HG02981 (cell line): ENCODE data around the gene NLGN1.

Source experiments
- ATAC-seq: cut with Tn5 transposase; IDR thresholded peaks from one replicate; pipeline ENCODE4 v1.9.1; 2021; ENCODE audit warnings: mild to moderate bottlenecking, moderate library complexity; ENCODE audit not compliant: unreplicated experiment

Gene NLGN1

DNA sequence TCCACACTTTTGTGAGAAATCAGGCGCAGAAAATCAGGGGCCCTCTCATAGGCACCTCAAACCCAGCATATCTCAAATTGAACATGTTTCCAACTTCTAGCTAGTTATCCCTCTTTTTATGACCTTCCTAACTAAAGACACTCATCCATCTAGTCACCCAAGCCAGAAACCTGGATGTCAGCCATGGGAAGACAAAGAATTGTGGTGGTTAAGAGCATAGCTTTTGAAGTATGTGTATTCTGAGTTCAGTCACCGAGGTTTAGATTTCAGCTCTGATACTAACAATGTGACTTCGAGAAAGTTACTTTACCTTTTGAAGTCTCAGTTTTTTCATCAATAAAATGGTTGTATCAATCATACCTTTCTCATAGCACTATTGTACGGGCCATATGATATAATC lies 495.5 kb downstream of the NLGN1 start:
- no peak for ATAC-seq

DNA sequence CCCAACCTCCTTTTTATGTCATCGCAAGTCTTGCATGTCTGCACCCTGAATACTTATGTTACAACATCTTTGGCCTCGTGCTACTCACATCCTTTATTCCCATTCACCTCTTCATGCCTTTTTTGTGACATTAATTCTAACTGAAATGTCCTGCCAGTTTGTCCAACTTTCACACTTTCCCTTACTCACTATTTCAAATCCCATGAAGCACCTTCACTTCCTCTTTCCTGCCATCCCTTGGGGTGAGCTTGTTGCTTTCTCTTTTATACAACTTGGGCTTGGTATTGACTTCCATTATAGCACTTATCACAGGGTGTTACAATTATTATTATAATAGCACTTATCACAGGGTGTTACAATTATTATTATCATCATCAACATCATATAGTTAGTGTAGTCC lies 496.3 kb downstream of the NLGN1 start:
- no peak for ATAC-seq

GRCh38 chr3:173897631-173898030 lies 500.1 kb downstream of the NLGN1 start:
- ATAC-seq = no peak

DNA sequence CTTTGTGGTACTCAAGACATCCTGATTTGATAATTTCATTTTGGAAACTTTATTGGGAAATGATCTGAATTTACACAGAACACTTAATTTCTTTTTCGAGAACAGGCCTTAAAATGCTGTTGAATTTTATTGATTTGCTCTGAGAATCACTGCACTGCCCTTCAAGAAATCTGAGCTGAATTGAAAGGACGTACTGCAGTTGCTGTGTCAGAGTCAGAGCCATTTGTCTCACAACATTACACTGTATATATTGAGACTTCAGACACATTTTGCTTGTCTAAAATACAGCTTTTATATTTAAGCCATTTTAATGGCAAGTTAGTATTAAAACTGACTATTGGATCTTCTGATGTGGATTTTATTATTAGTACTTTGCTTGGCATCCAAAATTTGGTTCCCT lies 504.1 kb downstream of the NLGN1 start:
- no peak for ATAC-seq

GRCh38 chr3:173902401-173902800 lies 504.9 kb downstream of the NLGN1 start:
- ATAC-seq = no peak

DNA sequence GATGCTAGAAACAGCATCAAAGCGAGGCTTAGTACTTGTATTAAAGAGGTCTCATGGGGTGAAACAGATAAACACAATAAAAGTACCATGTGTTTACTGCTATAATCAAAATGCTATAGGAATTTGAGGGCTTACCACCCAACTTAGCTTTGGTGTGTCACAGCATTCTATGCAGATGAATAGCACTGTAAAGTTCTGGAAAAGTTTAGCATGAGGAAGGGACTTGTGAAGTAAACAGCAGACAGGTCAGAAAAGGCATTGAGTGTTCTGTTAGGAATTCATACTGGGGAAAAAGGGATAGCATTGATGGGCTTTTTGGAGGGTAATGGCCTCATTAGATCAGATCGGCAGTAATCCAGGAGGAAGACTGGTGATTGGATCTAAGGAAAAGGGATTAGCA lies 505.3 kb downstream of the NLGN1 start:
- no peak for ATAC-seq

GRCh38 chr3:173905381-173905780 lies 507.8 kb downstream of the NLGN1 start:
- no peak for ATAC-seq

DNA sequence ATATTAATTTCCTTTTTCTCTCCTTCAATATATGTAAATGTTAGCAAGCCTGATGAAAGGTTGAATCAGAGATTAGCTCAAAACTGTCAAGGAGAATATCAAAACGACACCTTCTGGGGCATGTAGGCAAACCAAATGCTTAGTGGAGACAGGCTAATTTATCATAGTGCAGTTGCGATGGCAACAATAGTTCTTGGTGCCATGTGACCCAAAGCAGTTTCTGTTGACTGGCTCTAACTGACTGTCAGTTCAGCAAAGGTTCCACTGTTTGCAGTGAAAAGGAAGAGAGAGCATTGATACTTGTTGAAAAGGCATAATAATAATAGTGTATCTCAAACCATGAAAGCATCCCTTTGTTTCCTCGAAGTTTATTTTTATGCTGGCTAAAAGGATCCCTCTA lies 513.9 kb downstream of the NLGN1 start:
- no peak for ATAC-seq

GRCh38 chr3:173912126-173912525 lies 514.6 kb downstream of the NLGN1 start:
- ATAC-seq = no peak

GRCh38 chr3:173913397-173913796 lies 515.9 kb downstream of the NLGN1 start:
- no peak for ATAC-seq

DNA sequence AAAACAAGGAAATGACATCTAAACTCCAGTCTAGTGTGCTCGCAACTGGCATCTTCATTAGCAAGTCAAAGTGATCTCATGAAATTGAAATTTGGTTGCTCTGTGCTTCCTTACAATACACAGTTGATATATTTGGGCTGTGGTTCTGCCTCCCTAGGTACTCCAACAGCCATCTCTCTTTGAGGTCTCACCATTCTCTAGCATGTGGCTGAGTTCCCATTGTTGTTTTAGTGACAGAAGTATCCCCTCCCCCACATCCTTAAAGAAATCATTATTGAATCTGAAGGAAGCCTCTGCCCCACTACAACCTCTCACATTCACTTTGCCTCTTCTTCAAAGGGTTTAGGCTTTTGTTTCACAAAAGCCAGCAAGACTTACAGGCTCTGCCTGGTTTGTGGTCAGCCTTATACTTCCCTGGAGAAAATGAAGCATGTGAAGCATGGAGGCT lies 516.5 kb downstream of the NLGN1 start:
- ATAC-seq = no peak

- ATAC-seq = no peak
Measured at GRCh38 chr3:173916799-173917198, 519.3 kb downstream of the NLGN1 start.

DNA sequence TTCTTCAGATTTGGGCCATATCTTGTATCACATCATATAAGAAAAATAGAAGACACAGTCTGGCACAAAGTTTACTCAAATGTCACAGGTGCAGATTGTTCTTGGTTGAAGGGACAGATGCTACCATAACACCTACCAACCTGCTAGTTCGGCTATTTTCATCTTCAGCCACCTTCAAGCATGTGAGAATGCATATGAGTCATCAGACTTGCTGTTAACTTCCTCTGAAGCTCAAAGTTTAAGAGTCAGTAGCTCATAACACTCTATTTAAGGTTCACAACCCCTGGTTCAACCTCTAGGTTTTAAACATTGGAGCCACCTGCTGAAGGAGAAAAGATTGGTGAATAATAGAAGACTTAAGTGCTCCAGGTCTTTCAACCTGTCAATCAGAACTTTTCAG lies 522.8 kb downstream of the NLGN1 start:
- ATAC-seq = peak; percentile 63

DNA sequence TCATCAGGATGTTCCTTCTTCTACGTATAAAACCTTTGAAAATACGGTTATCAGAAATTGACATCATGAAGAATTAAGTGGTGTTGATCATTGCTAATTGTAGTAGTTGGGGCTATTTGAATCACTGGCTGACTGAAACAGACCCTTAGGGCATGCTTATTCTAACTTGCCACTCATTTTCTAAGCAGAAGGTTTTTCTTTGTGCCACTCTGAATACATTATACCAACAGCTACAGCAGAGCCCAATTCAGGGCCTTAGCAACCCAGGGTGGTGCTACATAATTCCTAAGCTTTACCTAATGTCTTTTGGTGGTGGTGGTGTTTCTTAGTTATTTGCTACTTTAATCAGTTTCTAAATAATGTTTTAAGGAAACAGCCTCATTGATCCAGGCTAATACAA lies 524.2 kb downstream of the NLGN1 start:
- no peak for ATAC-seq

DNA sequence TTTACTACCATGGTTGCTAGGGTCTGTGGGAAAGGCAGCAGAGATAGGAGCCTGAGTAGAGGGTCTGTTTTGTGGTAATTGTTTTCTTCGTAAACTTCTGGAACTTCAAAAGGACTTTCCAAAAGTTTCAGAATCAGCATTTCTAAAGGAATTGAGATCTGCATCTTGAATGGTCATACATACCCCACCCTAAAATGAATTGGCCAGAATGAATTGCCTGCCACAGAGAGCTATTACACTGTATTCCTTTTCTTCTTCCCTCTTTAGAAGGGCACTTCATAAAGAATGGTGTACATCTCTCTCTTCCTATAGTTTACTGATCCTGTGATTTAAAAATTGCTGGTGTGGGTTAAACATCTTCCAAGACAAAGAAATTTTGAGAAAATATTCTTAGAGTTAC lies 525.7 kb downstream of the NLGN1 start:
- ATAC-seq = no peak

DNA sequence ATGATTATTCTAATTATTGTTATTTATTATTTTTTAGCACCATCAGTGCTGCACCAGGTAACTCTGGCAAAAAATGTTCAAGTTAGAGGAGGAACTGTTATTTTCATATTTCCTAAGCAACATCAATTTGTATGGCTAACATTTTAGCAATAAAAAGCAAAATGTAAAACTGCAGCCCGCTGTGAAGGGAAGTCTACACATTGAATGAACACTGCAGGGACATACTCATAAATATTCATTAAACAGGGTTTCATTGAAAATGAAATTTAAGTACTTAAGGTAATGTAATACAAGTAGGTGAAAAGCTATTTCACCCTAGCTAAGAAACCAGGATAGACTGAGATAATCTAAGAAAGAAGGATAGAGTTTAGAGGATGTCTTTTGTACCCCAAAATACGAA lies 532.7 kb downstream of the NLGN1 start:
- no peak for ATAC-seq

GRCh38 chr3:173932624-173933023 lies 535.1 kb downstream of the NLGN1 start:
- ATAC-seq = peak; percentile 80

DNA sequence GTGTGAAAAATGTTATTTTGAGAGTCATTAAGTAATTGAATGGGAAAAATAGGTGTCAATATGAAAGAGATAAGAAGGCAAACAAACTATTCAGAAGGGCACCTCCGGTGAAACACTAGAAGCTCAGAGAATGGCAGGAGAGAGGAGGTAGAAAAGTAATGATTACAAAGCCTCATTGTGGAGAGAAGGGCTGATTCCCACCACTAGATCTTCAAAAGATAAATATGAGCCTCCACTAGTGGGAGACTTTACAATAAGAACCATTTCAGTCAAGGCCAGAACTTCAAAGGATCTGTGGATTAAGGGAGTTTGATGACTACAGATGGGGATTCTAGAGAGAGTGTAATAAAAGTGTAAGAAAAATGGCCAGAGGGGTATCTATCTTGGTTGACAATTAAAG lies 535.6 kb downstream of the NLGN1 start:
- no peak for ATAC-seq

DNA sequence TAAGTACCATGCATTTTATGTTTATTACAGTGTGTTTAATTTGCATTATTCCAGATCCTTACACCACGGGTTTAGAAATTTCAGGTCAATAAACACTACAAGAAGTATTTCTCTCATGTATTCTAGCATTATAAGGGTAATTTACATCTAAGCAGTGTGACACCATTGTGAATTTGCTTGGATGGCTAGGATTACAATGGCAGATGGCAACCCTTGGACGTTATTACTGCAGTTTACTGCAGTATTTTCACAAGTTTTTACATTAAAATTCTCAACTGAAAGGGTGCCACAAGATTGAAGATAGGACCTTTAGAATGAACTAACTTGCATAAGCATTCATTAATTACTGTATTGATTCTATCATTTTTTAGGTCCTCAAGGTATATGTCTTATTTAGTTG lies 538.8 kb downstream of the NLGN1 start:
- ATAC-seq = no peak

- no peak for ATAC-seq
Measured at GRCh38 chr3:173938159-173938558, 540.6 kb downstream of the NLGN1 start.

GRCh38 chr3:173938616-173939015 lies 541.1 kb downstream of the NLGN1 start:
- no peak for ATAC-seq

- ATAC-seq = no peak
Measured at GRCh38 chr3:173939331-173939730, 541.8 kb downstream of the NLGN1 start.

DNA sequence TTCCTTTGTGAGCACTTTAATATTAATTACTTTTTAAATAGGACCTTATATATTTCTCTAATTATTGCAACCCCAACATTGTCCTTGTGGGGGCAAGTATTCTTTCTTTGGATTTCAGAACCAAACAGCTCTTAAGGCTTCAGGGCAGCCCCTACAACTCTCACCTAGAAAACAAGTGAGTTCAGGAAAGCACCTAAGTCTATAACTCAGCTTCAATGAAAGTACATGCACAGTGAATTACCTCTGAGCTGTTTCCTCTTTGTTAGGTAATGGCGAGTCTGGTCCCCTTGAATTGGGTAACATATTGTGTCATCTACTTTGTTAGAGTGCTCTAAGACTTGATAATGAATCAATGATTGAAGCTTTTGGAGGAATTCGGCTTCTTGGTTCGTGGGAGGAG lies 545.7 kb downstream of the NLGN1 start:
- ATAC-seq = no peak

- ATAC-seq = no peak
Measured at GRCh38 chr3:173945170-173945569, 547.6 kb downstream of the NLGN1 start.
